Natural killer cell (primary cell): ENCODE measurements around the gene TMPRSS11B. TPM values are rescaled to one million over a fixed set of nuclear protein-coding genes. Genes with fewer than 3 reads are reported as not detected.

Experiments
- ATAC-seq, 3 donors: fragments of 150-1000 bp in 2 of 3; fragments of 200-7000 bp in 1 of 3; cut with Tn5 transposase; 1 replicate in 1 of 3; 2 replicates in 2 of 3; pipeline ENCODE4 v1.10.0; 2021; ENCODE audit warnings: mild to moderate bottlenecking in 2 of 3, moderate library complexity in 2 of 3
- DNase-seq, 2 donors: peaks; one replicate each; pipeline versions ENCODE4 v3.0.0 to v3.0.0-alpha.2; 2013 to 2021; ENCODE audit warnings: mixed read lengths in 1 of 2
- H3K27ac ChIP-seq: one replicate; pipeline ENCODE4 v1.5.1; 2013; ENCODE audit warnings: mild to moderate bottlenecking, low read length
- H3K27me3 ChIP-seq: one replicate; pipeline ENCODE4 v1.6.1; 2013; ENCODE audit warnings: low read length; ENCODE audit not compliant: control insufficient read depth, insufficient read depth
- H3K36me3 ChIP-seq: one replicate; pipeline ENCODE4 v1.6.1; 2013; ENCODE audit warnings: low read length; ENCODE audit not compliant: control insufficient read depth, insufficient read depth
- H3K4me1 ChIP-seq: one replicate; pipeline ENCODE4 v1.6.1; 2013; ENCODE audit warnings: low read length; ENCODE audit not compliant: control insufficient read depth, insufficient read depth
- H3K4me3 ChIP-seq: one replicate; pipeline ENCODE4 v1.5.1; 2013; ENCODE audit warnings: low read length
- H3K9me3 ChIP-seq: one replicate; pipeline ENCODE4 v1.6.1; 2013; ENCODE audit warnings: low read length; ENCODE audit not compliant: control insufficient read depth, insufficient read depth
- H3K27ac Mint-ChIP-seq, 2 donors: one replicate each; pipeline ENCODE4 v1.8.0; 2022; ENCODE audit warnings: mild to moderate bottlenecking in 2 of 2, mixed read lengths in 2 of 2, moderate library complexity in 1 of 2
- H3K27me3 Mint-ChIP-seq, 2 donors: one replicate each; pipeline ENCODE4 v1.8.0; 2022; ENCODE audit warnings: low read depth in 2 of 2, mixed read lengths in 2 of 2
- H3K36me3 Mint-ChIP-seq: one replicate; pipeline ENCODE4 v1.8.0; 2022; ENCODE audit warnings: mixed read lengths
- H3K4me1 Mint-ChIP-seq, 2 donors: one replicate each; pipeline ENCODE4 v1.8.0; 2022; ENCODE audit warnings: mixed read lengths in 2 of 2
- H3K4me3 Mint-ChIP-seq: one replicate; pipeline ENCODE4 v1.8.0; 2022; ENCODE audit warnings: mild to moderate bottlenecking, moderate library complexity, mixed read lengths
- H3K9me3 Mint-ChIP-seq, 2 donors: one replicate each; pipeline ENCODE4 v1.8.0; 2022; ENCODE audit warnings: mixed read lengths in 2 of 2
- WGBS: methylation state at CpG from one replicate; pipeline ENCODE4 v1.1.7; 2013; ENCODE audit warnings: missing lambda C conversion rate; ENCODE audit not compliant: insufficient coverage; 5-methylcytosine and 5-hydroxymethylcytosine counted together
- intact Hi-C: fragments of 100-400 bp; cut with micrococcal nuclease; formaldehyde crosslinking; loops from one replicate; pipeline ENCODE4 v1.14.2; 2022
- total RNA-seq, 4 donors: library from RNA; stranded (reverse); fragments of 120-200 nt in 1 of 4; gene quantifications; one replicate each; pipeline versions ENCODE4 v1.2.3 to v1.2.4, GENCODE V29; 2013 to 2022
- TF ChIP-seq, protein P1 (sequence below): fragments of 200-600 bp; IDR thresholded peaks from one replicate; pipeline ENCODE4 v1.8.0; 2022; ENCODE audit warnings: antibody characterized with exemption

TMPRSS11B gene
- total RNA-seq, 3 donors from 2014 or later (not counting 1 experiment from before 2014, with no cell fraction given): not detected

DNA sequence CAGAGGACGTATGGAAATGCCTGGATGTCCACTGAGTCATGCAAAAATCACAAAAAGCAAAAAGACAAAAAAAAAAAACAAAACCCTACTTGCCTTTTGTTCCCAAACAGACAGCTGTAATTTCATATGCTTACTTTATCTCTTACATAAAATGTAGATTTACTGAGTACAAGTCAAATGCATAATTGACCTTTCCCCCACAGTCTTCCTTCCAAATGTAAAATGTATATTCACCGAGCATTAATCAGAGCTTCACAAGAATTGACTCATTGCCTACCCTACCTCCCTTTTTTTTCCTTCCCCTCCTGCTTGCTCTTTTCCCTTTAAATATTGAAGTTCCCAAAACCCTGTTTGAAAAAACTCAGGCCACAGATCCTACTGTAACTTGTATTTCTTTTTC lies 32.5 kb upstream of the TMPRSS11B start:
- no peaks in the 10 kb centered on the region for H3K9me3 Mint-ChIP-seq
- H3K4me3 Mint-ChIP-seq: no peak overlapping the region
- H3K4me1 Mint-ChIP-seq: no peaks in the 10 kb centered on the region
- intact Hi-C loops: no loop called here
- WGBS: 70% methylated on average over 2 of the region's 2 CpGs
- DNase-seq (no peak), ATAC-seq (no peak)
- Histone ChIP-seq H3K4me3 (no peak overlapping the region), H3K36me3 (no peaks in the 10 kb centered on the region), H3K27ac (no peak overlapping the region), H3K27me3 (no peaks in the 10 kb centered on the region), H3K4me1 (no peaks in the 10 kb centered on the region), H3K9me3 (no peaks in the 10 kb centered on the region)
- H3K27me3 Mint-ChIP-seq: peaks cover 0 to 7% of the 10 kb centered on the region in 2 donors
- H3K36me3 Mint-ChIP-seq: no peaks in the 10 kb centered on the region
- H3K27ac Mint-ChIP-seq: no peak overlapping the region
- TF ChIP-seq, protein P1, sequence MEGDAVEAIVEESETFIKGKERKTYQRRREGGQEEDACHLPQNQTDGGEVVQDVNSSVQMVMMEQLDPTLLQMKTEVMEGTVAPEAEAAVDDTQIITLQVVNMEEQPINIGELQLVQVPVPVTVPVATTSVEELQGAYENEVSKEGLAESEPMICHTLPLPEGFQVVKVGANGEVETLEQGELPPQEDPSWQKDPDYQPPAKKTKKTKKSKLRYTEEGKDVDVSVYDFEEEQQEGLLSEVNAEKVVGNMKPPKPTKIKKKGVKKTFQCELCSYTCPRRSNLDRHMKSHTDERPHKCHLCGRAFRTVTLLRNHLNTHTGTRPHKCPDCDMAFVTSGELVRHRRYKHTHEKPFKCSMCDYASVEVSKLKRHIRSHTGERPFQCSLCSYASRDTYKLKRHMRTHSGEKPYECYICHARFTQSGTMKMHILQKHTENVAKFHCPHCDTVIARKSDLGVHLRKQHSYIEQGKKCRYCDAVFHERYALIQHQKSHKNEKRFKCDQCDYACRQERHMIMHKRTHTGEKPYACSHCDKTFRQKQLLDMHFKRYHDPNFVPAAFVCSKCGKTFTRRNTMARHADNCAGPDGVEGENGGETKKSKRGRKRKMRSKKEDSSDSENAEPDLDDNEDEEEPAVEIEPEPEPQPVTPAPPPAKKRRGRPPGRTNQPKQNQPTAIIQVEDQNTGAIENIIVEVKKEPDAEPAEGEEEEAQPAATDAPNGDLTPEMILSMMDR: no peak

DNA sequence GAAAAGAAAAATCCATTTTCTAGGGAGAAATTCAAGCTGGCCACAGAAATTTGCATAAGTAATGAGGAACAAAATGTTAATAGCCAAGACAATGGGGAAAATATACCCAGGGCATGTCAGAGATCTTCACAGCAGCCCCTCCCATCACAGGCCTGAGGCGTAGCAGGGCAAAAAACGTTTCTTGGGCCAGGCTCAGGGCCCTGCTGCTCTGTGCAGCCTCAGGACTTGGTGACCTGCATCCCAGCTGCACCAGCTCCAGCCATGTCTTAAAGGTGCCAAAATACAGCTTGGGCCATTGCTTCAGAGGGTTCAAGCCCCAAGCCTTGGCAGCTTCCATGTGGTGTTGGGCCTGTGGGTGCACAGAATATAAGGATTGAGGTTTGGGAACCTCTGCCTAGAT lies 32.1 kb upstream of the TMPRSS11B start:
- TF ChIP-seq, protein P1: no peak
- WGBS: 69% methylated on average over 2 of the region's 2 CpGs
- peaks cover 0 to 7% of the 10 kb centered on the region in 2 donors for H3K27me3 Mint-ChIP-seq
- DNase-seq (no peak), ATAC-seq (no peak)
- H3K4me3 Mint-ChIP-seq: no peak overlapping the region
- no peaks in the 10 kb centered on the region for H3K4me1 Mint-ChIP-seq
- H3K27ac Mint-ChIP-seq: no peak overlapping the region
- no peaks in the 10 kb centered on the region for H3K27me3 ChIP-seq
- H3K4me1 ChIP-seq: no peaks in the 10 kb centered on the region
- no peaks in the 10 kb centered on the region for H3K36me3 ChIP-seq
- no peaks in the 10 kb centered on the region for H3K9me3 Mint-ChIP-seq
- H3K4me3 ChIP-seq: no peak overlapping the region
- H3K27ac ChIP-seq: no peak overlapping the region
- no peaks in the 10 kb centered on the region for H3K36me3 Mint-ChIP-seq
- intact Hi-C loops: no loop called here
- H3K9me3 ChIP-seq: no peaks in the 10 kb centered on the region

DNA sequence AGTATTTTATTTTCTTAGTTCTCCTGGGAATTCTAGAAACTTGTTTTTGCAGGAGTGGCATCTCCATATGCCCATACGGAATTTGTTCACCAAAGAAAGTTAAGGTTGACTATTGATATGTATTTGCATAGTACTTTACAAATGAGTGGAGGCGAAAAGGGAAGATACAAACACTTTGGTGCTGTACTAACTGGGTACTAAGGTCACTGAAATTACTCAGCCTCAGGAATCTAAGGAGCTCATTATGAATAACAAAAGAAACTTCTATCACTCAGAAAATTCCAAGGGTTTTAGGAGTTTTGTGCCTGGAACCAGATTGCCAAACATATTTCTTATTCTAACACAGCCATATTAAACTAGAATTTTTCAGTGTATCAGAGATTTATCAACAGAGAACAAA lies 27.4 kb upstream of the TMPRSS11B start:
- H3K27ac ChIP-seq: no peak overlapping the region
- TF ChIP-seq, protein P1: no peak
- H3K9me3 ChIP-seq: no peaks in the 10 kb centered on the region
- intact Hi-C loops: no loop called here
- H3K9me3 Mint-ChIP-seq: no peaks in the 10 kb centered on the region
- 91% methylated on average over 2 of the region's 2 CpGs for WGBS
- peaks cover 3 to 10% of the 10 kb centered on the region in 2 donors for H3K4me1 Mint-ChIP-seq
- no peaks in the 10 kb centered on the region for H3K36me3 Mint-ChIP-seq
- peaks cover 0 to 4% of the 10 kb centered on the region in 2 donors for H3K27me3 Mint-ChIP-seq
- DNase-seq: no peak
- H3K36me3 ChIP-seq: no peaks in the 10 kb centered on the region
- no peak for ATAC-seq
- no peaks in the 10 kb centered on the region for H3K27me3 ChIP-seq
- H3K4me3 ChIP-seq: no peak overlapping the region
- no peak overlapping the region for H3K27ac Mint-ChIP-seq
- H3K4me1 ChIP-seq: peaks cover 3% of the 10 kb centered on the region
- H3K4me3 Mint-ChIP-seq: no peak overlapping the region

DNA sequence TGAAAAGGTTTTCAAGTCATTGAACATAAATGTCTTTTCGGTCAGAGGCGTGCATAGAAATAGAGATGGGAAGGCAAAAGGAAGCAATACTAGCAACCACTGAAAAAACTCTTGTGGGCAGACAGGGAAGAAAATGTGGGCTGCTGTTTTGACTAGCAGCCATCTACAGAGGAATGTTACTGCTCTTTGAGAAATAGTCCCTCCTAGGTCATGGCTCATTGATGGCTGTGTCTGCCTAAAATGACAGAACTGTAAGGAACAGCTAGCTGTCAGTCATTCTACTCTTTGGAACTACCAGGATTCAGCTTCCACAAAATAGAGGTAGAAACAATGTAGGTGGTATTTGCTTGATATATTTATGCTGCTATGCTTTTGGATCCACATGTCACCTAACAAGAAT lies 26.9 kb upstream of the TMPRSS11B start:
- Mint-ChIP-seq H3K27ac (no peak overlapping the region), H3K27me3 (peaks cover 0 to 4% of the 10 kb centered on the region in 2 donors), H3K4me1 (peaks cover 8 to 15% of the 10 kb centered on the region in 2 donors), H3K9me3 (no peaks in the 10 kb centered on the region), H3K4me3 (peak overlapping the region; percentile 40), H3K36me3 (no peaks in the 10 kb centered on the region)
- ATAC-seq (no peak), DNase-seq (no peak)
- TF ChIP-seq, protein P1: no peak
- no peaks in the 10 kb centered on the region for H3K27me3 ChIP-seq
- no peaks in the 10 kb centered on the region for H3K36me3 ChIP-seq
- intact Hi-C loops: no loop called here
- peaks cover 7% of the 10 kb centered on the region for H3K4me1 ChIP-seq
- no peaks in the 10 kb centered on the region for H3K9me3 ChIP-seq
- no peak overlapping the region for H3K27ac ChIP-seq
- no peak overlapping the region for H3K4me3 ChIP-seq
- 61% methylated on average over 2 of the region's 2 CpGs for WGBS
